GM19238 (cell line): Measurements from ENCODE around the gene RECK.

ENCODE experiments used
- DNase-seq: peaks from one replicate; pipeline ENCODE4 v3.0.0; 2011; ENCODE audit warnings: low spot score; ENCODE audit not compliant: insufficient read length

RECK gene

DNA sequence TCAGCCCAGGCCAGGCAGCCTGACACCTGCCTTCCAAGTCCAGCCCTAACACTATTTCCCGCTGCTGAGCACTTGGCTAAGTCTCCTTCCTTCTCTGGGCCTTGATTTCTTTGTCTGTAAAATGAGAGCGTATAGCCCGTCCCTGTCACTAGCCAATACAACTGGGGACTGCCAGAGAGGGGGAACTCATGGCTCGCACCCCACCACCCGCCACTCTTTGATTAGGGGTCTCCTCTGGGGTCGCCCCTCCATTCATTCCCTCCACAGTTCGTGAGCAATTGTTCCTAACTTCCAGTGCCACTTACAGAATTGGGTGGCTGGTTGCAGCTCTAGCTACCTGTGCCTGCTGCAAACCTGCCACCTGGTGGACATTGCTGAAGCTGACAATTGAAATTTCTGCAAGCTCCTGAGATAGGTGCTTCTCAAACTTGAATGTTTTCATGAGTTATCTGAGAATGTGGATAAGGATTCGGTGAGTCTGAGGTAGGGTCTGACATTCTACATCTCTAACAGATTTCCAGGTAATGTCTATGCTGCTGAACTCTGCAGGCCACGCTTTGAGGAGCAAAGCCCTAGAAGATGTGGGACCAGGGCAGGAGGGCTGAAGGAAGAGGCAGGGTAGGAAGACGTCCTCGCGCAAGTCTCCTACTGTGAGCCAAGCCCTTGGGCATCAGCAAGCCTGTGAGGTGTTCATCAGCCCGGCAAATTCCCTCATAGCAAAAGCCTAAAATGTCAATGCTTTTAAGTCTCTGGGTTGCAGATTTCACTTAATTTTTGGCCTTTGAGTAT is 13.3 kb upstream of the RECK start:
- peak; percentile 27 for DNase-seq

DNA sequence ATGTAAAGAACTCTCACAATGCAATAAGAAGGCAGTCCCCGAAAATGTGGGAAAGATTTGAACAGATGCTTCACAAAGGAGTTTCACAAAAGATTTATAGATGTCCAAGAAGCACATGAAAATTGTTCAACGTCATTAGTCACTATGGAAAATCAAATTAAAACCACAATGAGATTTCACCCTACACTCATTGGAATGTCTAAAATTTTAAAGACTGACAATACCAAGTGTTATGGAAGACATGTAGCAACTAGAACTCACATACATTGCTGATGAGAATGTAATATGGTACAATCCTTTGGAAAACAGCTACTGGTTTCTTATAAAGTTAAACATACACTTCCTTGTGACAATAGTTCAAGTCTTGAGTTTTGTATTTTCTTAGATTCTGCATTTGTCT is 11.0 kb upstream of the RECK start:
- DNase-seq = no peak

DNA sequence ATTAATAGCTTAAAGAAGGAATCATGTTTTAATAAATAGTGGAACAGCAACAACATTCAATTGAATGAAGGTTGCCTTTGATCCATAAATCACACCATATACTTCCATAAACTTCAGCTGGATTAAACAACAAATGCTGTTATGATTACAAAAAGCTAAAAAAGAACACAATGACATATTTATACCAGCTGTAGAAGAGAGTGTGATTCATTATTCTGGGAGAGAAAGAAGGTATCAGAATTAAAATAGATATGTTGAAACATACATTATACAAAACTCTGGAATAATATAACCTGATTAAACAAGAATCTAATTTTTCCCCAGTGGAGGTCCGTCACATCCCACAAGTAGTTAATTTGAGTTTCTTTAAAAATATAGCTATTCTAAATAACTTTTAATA is 7.5 kb upstream of the RECK start:
- no peak for DNase-seq

DNA sequence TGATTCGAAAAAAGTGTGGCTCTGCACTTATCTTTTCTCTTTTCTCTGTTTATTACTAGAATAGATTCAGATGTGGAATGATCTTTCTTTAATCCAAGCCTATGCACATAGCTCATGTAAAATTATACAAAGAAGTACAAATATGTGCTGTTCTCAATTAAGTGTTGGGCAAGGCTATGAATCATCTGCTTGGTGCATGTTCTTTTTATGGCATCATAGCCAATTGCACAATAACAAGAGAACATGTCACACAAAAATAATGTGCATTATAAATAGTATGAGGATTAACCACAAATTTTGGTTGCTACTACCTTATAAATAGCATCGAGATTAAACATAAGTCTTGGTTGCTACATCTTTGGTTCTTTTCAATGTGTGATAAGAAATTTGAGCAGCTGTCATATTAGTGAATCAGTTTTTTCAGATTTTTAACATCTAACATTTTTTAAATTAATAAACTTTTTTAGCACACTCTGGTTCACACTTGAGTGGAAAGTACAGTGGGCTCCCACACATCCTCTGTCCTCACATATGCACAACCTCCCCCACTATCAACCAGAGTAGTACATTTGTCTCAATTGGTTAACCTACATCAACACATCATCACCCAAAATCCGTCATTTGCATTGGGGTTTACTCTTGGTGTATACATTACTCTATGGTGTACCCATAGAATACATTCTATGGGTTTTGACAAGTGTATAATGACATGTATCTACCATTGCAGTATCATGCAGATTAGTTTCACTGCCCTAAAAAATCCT is 6.8 kb upstream of the RECK start:
- DNase-seq = no peak

DNA sequence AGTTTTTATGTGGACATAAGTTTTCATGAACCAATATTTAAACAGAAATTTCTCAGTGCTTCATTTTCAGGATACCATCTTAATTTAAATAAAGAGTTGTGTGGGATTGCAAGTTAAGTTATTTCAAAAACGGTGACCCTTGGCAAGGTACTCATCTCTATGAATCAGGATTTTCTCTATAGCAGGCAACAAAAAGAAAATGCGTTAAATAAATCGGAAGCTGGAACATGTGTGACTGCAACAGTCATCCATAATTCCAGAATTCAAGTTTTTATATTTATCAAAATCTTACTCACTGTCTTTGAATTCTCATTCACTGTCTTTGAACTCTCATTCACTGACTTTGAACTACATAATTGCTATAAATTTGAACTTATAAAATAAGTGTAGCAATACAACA is 5.8 kb upstream of the RECK start:
- no peak for DNase-seq

DNA sequence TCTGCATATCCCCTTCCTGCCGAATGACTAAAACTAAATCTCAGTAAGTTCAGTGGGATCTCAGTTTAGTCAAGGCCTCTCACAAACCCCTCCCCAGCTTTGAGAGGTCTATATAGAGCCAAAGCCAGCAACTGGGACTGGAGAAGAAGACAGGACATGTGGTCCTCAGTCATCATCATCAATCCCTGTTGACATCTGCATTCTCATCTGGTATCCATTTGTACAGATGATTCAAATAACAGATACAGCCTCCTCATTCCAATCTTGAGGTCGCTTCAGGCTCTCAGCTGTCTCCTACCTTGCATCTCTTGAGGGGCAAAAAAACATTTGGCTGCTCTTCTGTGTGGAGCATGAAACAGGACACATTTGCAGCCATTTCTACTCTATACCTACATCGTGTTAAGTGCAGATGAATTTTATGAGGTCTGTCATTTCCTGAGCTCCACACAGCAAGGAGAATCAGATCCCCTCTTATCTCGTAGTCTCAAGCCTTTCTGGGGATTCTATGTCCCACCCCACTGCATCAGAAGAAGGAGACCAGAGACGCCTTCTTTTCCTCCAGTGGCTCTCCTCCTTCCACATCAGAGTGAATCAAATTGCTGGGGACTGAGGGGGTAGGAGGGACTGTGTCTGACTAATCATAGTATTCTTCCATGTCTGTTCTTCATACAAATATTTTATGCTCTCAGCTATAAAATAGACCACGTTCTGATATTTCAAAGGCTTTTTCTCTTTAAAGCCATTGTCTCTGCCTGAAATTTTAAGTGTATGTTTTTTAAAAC is 4.7 kb upstream of the RECK start:
- no peak for DNase-seq

DNA sequence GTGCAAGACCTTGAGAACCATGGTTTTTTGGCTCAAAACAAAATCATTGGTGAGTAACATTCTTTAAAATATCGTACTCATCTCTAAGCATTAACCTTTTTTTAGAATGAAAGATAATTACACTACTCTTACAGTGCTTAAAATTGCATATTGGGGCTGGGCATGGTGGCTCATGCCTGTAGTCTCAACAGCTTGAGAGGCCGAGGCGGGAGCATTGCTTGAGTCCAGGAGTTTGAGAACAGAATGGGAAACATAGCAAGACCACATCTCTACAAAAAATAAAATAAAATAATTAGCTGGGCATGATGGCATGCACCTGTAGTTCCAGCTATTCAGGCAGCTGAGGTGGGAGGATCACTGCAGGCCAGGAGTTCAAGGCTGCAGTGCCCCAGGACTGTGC is 2.9 kb upstream of the RECK start:
- no peak for DNase-seq

DNA sequence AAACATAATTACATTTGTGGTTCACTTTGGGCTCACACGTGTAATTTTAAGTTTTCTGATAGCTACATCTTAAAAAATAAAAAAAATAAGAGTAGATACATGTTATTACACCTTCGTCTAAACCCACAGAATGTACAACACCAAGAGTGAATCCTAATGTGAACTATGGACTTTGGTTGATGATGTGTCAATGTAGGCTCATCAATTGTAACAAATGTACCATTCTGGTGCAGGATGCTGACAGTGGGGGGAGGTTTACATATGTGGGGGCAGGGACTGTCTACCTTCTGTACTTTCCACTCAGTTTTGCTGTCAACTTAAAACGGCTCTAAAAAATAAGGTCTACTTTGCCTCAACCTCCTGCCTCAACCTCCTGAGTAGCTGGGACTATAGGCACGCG is 2.5 kb upstream of the RECK start:
- DNase-seq = no peak

DNA sequence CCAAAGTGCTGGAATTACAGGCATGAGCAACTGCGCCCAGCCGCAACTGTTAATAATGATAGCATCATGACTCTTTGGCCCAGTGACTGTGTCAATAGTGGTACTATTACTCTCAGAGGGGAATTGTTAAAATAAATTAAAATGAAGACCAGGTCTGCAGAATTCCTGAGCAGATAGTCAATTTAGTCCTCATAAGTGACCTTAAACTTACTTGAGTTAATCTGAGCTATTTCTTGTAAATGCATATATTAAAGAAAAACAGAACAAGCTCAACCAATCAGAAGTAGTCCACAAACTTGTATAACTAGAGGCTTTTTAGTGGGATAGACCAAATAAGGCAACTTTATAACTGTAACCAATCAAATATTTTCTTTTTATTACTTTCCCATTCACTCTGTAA is 1.7 kb upstream of the RECK start:
- DNase-seq = no peak

DNA sequence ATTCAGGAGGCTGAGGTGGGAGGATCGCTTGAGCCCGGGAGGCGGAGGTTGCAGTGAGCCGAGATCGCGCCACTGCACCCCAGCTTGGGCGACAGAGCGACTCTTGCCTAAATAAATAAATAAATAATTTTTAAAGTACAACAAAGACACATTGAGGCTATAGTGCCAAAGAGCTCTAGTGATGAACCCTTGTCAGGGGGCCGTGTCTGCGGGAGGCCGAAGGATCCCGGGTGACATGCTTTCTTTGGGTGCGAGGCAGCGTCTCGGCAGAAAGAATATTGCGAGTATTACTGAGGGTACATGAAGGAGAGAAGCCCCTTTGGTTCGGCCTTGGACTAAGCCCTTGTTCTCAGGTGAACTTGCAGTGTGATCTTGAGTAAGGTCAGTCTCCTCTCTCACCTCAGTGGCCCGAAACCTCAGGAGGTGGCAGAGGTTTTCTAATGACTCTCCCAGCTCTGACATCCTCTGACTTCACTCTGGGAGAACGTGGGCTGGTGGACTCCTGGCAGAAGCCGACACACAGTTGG is 397 bp upstream of the RECK start:
- DNase-seq = no peak

DNA sequence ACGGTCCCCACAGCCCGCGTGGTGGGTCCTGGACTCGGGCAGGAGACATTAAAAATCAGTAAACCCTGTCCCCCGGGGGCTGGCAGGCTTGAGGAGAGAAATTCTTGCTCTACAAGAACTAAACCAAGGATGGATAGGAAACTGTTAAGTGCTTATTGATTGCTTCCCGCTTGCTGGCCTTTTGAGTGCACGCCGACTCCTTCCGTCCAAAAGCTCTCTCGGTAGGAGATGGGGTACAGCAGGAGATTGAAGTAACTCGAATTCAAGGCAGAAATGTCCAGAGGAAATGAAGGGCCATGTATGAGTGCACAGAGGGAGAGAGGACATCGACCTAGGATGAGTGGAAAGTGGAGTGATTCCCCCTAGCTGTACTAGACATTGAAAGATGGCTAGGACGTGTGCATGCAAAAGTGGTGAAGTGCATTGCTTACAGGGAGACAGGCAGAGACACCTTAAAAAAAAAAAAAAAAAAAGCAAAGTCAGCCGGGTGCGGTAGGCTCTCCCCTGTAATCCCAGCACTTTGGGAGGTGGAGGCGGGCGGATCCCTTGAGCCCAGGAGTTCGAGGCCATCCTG is 923 bp downstream of the RECK start:
- no peak for DNase-seq

DNA sequence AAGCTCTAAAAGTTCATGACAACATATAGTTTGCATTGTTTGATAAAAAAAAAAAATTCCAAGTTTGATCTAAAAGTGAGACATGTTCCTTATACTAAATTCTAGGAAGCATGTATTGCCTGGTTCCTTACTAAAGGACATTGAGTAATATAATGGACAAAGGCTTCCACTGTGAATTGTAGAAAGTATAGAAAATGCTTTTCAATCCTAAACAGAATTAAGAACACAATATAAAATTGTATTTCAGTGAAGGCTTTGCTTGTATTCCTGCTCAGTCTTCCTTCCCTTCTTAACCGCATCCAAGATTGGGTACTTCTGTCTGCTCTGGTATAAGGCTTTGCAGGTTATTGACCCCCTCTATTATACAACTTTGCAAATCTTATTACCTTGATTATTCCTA is 2.4 kb downstream of the RECK start:
- no peak for DNase-seq

DNA sequence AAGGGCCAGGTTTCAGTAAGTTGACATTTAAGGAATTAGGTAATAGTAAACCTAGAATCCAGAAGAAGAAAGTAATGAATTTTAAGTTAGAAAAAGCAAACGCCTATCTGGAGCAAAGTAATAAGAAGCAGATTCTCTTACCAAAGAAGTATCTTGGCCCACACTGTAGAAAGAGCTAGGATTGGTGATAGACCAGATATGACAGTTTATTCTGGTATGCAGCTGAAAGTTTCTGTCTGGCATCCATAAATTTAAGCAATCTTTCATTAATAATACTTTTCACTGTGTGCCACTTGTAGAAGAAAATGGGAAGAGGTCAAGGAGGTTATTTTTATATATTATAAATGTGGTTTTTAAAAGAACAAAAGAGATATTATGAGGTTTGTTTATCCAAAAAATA is 3.0 kb downstream of the RECK start:
- no peak for DNase-seq

DNA sequence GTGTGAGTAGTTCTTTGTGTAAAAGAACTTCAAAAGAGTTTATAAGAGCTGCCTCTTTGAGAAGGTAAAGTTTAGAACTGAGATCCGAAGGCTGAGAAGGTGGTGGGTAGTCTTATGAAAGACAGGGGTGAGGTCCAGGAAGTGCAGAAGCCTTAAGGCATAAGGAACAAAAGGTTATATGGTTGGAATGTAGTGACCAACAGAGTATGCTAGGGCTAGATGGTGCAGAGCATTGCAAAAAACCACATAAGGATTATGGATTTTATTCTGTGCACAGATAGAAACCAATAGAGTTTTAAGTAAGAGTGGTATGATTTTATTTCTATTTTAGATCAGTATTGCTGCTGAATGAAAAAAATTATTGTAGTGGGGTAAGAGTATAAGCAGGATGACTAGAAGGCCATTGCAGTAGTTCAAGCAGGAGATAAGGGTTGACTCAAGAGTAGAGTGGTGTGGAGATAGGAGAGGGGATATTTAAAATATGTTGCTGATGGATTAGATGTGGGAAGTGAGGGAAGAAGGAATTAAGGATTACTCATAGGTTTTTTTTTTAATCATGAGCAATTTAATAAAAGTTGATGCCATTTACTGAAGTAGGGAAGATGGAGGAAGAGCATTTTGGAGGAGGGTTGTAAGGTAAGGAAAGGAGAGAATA is 3.7 kb downstream of the RECK start:
- DNase-seq = no peak

DNA sequence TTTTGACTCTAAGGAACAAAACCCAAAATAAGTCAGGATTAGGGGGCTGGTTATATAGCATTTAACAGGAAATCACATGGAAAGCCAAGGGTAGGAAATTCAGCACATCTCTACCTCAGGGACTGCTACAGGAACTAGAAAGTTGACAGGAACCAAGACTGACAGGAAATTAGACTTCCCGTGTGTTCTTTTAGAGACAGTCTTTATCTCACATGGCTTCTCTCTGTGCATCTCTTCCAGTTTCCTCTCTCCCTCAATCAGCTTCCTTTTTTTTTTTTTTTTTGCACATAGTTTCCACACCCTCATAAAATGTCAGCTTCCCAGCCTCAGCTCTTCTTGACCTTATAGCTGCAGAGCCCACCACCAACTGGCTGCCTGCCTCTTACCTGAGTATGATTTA is 4.8 kb downstream of the RECK start:
- DNase-seq = no peak

DNA sequence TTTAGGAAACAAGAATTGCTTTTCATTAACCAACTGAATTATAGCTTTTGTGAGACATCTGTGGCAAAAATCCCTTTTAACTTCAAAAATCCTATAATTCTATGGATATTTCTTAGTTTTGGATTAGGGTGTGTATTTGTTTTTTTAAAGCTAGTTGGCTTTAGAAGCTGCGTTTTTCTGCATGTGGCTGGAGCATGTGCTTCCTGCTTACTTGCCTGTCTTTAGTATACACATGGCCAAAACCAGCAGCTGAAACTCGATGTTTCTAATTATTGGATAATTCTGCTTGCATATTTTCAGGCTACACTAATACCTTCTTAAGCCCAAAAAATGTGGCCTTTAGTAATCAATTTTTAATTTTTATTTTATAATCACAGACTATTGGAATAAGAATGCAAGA is 8.9 kb downstream of the RECK start:
- no peak for DNase-seq

DNA sequence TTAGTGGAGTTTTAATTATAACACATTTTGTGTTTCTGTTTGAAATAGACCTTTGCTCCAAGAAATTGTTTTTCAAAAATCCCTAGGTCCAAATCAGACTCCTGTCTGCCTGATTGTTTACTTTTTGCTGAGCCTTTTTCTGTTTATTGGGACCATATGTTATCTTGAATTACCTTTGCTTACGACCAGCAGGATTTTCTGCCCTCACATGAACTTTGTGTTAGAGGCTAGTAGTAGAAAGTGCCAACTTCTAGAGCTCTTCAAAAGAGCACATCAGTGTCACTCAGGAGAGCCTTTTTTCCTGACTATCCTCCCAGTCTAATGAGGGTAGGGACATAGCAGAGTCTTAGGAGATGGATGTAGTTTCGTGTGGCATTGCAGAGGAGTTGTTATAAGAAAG is 10.2 kb downstream of the RECK start:
- DNase-seq = no peak

DNA sequence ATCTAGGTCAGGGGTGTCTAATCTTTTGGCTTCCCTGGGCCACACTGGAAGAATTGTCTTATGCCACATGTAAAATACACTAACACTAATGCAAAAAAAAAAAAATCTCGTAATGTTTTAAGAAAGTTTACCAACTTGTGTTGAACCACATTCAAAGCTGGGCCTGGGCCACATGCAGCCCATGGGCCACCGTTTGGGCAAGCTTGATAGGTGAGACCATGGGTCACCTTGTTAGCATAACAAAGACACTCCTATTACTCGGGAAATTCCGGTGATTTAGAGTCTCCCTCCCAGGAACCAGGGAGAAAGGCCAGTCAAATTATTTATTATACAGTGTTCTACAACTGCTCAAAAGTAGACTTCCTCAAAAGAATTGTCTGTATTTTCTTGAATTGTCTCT is 12.7 kb downstream of the RECK start:
- no peak for DNase-seq

DNA sequence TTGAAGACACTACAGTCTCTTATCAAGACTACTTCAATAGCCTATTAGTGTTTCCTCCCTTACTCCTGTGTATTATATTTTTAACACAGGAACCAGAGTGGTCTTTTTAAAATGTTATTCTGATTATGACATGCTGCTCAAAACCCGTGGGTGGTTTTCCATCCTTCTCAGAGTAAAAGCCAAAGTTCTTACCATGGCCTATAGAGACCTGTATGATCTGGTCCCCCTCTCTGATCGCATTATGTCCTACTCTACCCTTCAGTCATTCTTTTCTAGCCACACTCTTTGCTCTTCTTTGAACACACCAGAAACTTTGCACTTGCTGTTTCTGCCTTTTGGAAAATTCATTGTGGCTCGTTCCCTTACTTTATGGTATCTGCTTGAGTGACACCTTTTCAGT is 13.8 kb downstream of the RECK start:
- DNase-seq = no peak

DNA sequence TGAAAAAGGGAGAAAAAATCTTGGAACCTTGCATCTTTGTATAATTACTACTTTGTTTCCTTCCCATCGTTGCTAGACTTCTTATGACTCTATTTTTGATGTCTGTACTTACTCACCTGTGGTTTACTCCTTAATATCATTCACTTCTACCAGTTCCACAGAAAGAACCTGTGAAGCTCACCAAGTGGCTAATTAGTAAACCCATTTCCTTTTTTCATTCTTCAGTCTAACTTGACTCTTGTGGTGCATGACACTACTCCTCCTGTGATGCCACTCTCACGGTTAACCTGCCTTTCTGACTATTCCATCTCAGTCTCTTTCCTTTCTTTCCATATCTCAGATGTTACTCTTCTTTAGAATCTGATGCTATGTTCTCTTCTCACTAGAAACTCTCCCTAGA is 14.6 kb downstream of the RECK start:
- no peak for DNase-seq

DNA sequence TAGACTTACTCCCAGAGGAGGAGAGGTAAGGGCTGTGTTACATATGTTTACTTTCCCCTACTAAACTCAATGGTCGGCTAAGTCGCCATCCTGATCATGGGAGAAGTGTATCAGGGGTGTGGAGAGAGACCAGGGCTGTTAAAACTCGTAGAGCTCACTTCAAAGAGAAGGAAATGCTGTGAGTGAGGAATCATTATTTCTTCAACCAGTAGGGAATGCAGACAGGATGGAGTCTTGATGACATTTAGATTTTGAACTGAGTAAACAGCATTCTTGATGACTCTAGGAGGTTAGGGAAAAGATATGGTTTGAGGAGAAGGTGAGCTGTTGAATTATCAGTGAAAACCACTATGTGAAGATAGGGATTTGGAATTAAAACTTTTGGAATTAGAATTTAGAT is 17.3 kb downstream of the RECK start:
- DNase-seq = no peak
